ENCODE results near the gene ZMIZ1. TPM values are rescaled to one million over a fixed set of nuclear protein-coding genes. Genes with fewer than 3 reads are reported as not detected.

The ZMIZ1 gene
- total RNA-seq, 4 donors from 2014 or later, result 58.1 to 87.4 (median 74.2) TPM

GRCh38 chr10:79145174-79145483, 76.4 kb downstream of the ZMIZ1 start:
- DNase-seq (ENCODE audit: low spot score in 2 of 2), result no peak
- 79 to 82% methylated on average over 5 of the region's 5 CpGs for WGBS, 2 donors
- intact Hi-C loops (cut with DNase I; ENCODE audit: low total_unique reads), result no loop called here
- TF ChIP-seq CTCF (IDR thresholded peaks at IDR 0.05) (no peak), POLR2A (IDR thresholded peaks at IDR 0.05) (no peak)
- no peak overlapping the region for H3K4me3 ChIP-seq (ENCODE audit: low read depth, poor library complexity, severe bottlenecking)

GRCh38 chr10:79145517-79146470, 77.0 kb downstream of the ZMIZ1 start:
- DNase-seq (ENCODE audit: low spot score in 2 of 2), result no peak
- H3K4me3 ChIP-seq (ENCODE audit: low read depth, poor library complexity, severe bottlenecking), result no peak overlapping the region
- TF ChIP-seq POLR2A (IDR thresholded peaks at IDR 0.05) (no peak), CTCF (IDR thresholded peaks at IDR 0.05) (no peak)
- 87 to 88% methylated on average over 9 of the region's 9 CpGs for WGBS, 2 donors
- intact Hi-C loops (cut with DNase I; ENCODE audit: low total_unique reads), result no loop called here

GRCh38 chr10:79146611-79147130, 77.9 kb downstream of the ZMIZ1 start:
- DNase-seq (ENCODE audit: low spot score in 2 of 2), result peak; percentile 78 to 94
- no peak overlapping the region for H3K4me3 ChIP-seq (ENCODE audit: low read depth, poor library complexity, severe bottlenecking)
- TF ChIP-seq CTCF (IDR thresholded peaks at IDR 0.05) (no peak), POLR2A (IDR thresholded peaks at IDR 0.05) (no peak)
- WGBS, 2 donors, result 43 to 48% methylated on average over 9 to 12 of the region's 13 CpGs
- intact Hi-C loops (cut with DNase I; ENCODE audit: low total_unique reads), result no loop called here

GRCh38 chr10:79147306-79147705, 78.5 kb downstream of the ZMIZ1 start:
- H3K4me3 ChIP-seq (ENCODE audit: low read depth, poor library complexity, severe bottlenecking), result no peak overlapping the region
- WGBS, 2 donors, result 84 to 92% methylated on average over 5 of the region's 5 CpGs
- no peak for DNase-seq (ENCODE audit: low spot score in 2 of 2)
- intact Hi-C loops (cut with DNase I; ENCODE audit: low total_unique reads), result no loop called here
- no peak for TF ChIP-seq CTCF (IDR thresholded peaks at IDR 0.05)
- TF ChIP-seq POLR2A (IDR thresholded peaks at IDR 0.05), result no peak

GRCh38 chr10:79147796-79148451, 79.2 kb downstream of the ZMIZ1 start:
- H3K4me3 ChIP-seq (ENCODE audit: low read depth, poor library complexity, severe bottlenecking), result no peak overlapping the region
- DNase-seq (ENCODE audit: low spot score in 2 of 2), result no peak
- no peak for TF ChIP-seq POLR2A (IDR thresholded peaks at IDR 0.05)
- TF ChIP-seq CTCF (IDR thresholded peaks at IDR 0.05), result no peak
- intact Hi-C loops (cut with DNase I; ENCODE audit: low total_unique reads), result no loop called here
- WGBS, 2 donors, result 34 to 45% methylated on average over 7 of the region's 7 CpGs

Measured in lower leg skin (tissue), 4 donors.